GM21737 (cell line): Measurements from ENCODE around the gene PRSS48.
"Not testable (repeated sequence)": the region's sequence is repeated elsewhere in the genome, so short reads cannot be mapped to it uniquely, and the experiment has no call there.

ENCODE experiments used
- ATAC-seq: cut with Tn5 transposase; IDR thresholded peaks from one replicate; pipeline ENCODE4 v1.9.1; 2021; ENCODE audit warnings: mild to moderate bottlenecking, moderate library complexity; ENCODE audit not compliant: unreplicated experiment

Gene PRSS48, protein sequence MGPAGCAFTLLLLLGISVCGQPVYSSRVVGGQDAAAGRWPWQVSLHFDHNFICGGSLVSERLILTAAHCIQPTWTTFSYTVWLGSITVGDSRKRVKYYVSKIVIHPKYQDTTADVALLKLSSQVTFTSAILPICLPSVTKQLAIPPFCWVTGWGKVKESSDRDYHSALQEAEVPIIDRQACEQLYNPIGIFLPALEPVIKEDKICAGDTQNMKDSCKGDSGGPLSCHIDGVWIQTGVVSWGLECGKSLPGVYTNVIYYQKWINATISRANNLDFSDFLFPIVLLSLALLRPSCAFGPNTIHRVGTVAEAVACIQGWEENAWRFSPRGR

DNA sequence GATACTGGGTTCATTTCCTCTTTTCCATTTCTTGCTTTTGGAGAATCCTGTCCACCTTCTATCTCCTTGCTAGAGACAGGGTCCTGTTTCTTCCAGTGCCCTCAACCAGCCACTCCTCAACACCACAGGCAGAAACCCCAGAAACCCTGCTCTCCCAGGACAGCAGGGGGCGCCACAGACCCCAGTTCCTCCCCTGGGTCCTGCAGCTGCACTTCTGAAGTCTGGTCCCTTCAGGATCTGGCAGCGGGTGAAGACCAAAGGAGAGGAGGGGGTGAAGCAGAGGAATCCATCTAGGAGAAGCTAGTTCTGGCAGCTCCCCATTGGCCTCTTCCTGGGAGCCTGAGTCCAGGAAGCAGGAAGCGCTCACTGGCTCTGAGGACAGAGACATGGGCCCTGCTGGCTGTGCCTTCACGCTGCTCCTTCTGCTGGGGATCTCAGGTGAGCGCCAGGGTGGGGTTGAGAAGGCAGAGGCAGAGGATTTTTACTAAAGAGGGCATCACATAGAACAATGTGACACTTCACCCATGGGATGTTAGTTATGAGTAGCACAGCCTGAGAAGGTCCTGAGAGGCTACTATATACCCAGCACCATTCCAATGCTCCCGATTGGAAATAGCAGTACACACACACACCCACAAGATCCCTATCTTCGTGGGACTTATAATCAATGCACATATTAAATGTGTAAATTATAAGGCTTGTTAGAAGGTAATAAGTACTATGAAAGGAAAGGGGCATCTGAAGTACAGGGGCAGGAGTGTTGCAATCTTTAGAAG is at the start of gene PRSS48:
TSS of gene PRSS48 (plus strand) at position 375 of the 776 bp plus-strand sequence. CDS start at position 387, 12 bp downstream.
- ATAC-seq = no peak

DNA sequence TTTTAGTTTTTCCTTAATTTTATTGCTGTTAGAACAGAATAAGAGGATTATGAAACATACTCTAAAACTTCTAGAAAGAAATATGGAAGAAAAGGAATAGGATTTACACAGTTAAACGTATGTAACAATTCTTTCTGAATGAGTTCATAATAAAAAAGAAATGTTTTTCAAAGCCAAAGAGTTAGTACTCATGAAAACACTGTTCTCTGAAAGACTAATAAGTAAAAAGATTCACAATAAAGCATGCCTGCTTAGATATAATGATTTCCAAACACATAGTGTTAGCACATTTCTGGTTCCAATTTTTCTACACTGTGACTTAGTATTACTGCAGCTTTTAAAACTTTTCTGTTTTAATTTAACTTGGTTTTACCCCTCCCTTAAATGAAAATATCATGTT is 49.8 kb upstream of the PRSS48 start:
- ATAC-seq = no peak

DNA sequence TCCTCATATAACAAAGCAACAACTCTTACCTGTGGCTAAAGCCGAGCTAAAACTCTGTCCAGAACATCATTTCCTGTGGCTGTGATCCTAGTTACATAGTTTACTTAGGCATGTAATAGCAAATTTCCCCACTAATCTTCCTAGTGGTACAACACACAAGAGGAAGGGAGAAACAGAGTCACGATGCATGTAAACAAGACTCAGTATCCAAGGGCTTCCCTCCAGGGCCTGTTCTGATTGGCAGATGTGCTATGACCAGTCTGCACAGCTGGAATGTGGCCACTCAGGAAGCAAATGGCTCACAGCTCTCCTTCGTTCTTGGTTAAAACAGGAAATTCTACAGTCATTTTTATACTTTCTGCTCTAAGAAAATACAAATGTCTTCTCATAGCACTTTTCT is 49.2 kb upstream of the PRSS48 start:
- no peak for ATAC-seq

DNA sequence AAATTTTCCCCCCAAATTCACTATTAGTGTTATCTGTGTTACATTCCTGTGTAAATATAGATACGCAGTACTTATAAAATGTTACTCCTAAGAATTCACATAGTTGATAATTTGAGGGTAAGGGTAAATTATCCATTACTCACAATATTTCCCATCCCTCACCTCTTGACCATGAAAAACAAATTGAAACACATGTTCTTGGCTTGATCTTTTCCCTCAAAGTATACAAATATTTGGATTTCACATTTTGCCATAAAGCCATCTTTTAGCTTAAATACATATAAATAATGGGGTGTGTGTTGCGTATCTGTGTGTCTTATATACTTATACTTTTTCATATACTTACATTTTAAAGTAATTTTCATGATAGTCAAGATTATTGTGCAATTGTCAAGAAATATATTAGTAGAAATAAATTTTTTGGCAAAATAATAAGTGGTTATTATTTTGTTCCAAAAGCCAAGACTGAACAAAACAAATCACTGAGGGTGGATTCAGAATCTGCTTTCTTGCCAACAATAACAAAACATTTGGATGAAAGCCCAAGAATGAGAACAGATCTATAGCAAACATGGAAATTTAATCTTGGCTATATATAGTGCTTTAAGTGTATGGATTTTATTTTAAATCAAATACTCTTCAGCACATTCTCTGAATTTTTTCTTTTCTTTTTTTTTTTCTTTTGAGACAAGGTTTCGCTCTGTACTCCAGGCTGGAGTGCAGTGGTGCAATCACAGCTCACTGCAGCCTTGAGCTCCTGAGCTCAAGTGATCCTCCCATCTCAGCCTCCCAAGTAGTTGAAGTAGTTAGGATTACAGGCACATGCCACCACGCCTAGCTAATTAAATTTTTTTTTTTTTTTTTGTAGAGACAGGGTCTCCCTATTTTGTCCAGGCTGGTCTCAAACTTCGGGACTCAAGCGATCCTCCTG is 48.5 kb upstream of the PRSS48 start:
- ATAC-seq = no peak

DNA sequence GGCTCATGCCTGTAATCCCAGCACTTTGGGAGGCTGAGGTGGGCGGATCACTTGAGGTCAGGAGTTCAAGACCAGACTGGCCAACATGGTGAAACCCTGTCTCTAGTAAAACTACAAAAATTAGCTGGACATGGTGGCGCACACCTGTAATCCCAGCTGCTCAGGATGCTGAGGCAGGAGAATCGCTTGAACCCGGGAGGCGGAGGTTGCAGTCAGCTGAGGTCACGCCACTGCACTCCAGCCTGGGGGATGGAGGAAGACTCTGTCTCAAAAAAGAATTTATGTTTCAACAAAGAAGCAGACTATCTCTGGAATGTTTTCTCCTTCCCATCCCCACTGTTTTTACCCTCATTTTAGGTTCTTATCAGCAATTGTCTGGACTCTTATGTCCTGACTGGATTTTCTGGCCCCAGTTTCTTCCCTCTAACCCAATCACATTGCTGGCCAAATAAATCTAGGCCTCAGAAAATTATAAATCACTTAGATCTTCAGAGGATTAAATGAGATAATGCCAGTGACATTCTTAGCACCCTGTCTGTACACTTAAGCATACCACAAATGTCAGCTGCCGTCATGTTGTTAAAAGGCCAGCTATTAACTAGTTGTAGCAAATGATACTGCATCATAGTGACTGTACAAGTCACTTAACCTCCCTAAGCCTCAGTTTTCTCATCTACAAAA is 44.9 kb upstream of the PRSS48 start:
- ATAC-seq = no peak

DNA sequence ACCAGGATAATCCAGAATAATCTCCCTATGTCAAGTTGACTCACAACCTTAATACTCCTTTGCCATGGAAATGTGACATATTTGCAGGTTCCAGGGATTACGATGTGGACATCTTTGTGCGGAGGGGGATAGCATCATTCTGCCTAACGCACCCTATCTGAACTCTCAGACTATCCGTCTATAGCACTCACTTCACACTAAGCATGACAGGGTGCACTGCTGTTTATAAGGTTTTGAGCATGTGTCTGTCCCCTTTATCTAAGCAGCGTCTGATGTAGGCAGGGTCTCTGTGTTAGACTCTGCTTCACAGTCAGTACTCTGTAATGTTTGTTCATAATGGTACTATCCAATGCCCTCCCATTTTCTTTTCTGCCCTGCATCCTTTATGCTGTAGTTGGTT is 43.4 kb upstream of the PRSS48 start:
- no peak for ATAC-seq

DNA sequence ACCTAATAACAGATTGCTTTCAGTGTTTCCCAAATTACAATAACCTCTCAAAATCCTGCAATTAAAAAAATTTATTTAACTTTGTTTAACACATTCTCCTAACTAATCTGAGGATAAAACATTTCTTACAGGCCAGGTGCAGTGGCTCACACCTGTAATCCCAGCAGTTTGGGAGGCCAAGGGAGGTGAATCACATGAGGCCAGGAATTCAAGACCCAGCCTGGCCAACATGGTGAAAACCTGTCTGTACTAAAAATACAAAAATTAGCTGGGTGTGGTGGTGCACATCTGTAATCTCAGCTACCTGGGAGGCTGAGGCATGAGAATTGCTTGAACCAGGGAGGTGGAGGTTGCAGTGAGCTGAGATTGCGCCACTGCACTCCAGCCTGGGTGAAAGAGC is 41.6 kb upstream of the PRSS48 start:
- ATAC-seq = not testable (repeated sequence)

DNA sequence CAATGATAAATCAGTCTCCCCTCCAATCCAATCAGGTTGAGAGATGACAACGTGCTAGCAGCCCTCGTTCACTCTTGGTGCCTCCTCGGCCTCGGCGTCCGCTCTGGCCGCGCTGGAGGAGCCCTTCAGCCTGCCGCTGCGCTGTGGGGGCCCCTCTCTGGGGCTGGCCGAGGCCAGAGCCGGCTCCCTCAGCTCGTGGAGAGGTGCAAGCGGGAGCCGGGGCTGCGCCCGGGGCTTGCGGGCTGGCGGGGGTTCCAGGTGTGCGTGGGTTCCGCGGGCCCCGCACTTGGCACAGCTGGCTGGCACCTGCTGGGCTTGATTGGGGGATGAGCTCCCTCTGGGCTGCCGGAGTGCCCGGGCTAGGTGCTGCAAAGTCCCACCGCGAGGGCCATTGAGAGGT is 40.9 kb upstream of the PRSS48 start:
- no peak for ATAC-seq

DNA sequence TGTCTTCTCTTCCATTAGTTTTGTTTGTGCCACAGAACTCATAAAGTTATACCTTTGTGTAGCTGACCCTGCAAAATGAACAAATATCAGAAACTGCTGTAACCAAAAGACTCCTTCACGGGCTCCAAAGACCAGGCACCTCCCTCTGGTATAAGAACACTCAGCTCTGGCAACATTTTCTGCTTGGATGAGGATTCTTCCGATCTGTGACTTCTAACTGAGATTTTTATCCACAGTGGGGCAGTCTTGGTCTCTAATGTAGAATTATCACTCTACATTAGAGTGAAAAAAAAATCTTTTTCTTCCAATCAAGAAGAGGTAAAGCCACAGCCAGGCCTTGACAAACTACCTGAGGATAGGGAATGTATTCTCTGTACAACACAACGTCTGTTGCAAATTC is 38.5 kb upstream of the PRSS48 start:
- ATAC-seq = no peak

DNA sequence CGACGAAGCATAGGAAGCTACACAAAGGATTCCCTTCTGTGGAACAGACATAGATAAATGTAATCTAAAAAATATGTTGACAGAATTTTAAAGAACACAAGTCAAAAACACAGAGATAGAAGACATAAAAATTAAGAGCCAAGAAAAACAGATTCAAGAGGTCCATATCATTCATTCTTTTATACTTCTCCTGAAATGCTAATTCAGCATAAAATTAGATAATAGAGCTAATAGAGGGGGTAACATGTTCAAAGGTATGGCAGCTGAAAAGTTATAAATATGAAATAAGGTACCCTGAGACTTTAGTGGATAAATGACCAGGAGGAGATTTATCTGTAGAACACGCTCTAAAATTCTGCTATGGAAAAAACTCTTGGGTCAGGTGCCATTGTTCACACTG is 37.4 kb upstream of the PRSS48 start:
- ATAC-seq = no peak

DNA sequence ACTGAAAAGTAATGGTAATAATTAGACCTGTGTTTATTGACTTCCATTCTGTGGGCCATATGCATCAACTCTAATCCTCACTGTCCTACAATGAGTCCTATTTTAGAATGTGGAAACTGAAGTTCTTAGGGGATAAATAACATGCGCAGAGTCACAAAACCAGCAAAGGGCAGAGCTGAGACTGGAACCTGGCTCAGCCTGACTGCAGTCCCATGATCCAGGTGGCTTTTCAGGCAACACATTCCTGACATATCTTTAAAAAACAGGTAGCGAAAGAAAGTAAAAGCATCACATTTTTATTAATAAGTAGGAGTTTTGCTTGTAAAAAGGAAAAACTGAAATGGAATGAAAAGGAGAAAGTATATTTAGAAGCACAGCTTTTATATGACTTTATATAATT is 34.7 kb upstream of the PRSS48 start:
- ATAC-seq = no peak

DNA sequence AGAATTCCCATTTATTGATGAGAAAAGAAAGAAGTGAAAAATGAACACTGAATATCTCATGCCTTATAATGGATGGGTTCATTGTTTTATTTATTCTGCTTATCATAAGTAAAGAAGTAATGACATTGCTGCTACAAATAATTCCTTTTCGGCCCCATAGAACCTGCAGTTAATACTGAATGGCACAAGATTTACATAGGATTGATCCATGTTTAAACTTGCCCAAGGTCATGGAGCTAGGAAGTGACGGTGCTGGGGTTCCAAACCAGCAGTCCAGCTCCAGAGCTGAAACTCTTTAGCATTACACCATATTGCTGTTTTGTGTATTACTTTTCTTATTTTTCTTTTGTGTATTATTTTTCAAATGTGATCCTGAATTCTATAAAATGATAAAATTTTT is 30.2 kb upstream of the PRSS48 start:
- no peak for ATAC-seq

DNA sequence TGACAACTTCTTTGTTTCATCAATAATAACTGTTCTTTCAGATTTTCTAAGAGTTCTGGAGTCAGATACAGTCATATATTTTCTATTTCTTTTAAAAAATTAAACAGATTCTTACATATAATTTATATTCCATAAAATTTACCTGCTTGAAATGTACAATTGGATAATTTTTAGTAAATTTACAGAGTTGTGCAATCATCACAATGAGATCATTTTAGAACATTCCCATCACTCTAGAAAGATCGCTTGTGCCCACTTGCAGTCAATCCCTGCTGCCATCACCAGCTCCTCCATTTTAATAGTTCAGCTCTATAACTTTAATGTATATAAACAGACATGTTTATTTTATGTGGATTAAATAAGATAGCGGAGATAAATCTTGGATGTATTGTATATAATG is 29.6 kb upstream of the PRSS48 start:
- no peak for ATAC-seq

DNA sequence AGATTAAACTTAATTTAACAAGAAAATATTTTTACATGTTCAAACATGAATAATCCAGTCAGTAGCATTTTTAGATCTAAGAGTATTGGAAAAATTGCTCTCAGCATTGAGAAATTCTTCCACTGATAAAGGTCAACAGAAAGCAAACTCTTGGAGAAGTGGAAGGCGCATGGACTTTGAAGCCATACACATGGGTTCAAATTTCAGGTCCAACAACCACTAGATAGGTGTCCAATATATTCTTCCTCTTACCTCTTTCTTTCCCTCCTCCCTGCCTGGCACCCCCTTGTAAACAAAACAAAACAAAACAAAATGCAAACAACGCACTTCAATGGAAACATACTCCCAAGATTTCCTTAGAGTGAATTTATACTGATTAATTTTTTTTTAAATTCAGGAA is 28.4 kb upstream of the PRSS48 start:
- ATAC-seq = no peak

DNA sequence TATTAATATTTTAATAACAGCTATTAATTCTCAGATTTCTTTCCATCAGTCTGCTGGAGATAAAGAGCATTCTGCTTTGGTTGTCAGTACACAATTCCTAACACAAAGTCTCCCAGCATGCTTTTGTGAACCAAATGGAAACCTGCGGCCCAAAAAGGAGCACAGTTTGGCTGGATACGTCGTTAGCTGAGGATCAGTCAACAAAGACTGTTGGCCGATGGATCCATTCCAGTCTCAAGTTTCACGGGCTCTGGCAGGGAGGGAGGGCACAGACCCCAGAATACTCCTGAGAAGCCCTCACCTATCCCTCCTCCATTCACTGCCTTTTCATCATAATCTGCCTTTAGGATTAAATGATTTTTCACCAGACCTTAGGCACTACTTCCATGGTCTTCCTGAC is 26.3 kb upstream of the PRSS48 start:
- no peak for ATAC-seq

DNA sequence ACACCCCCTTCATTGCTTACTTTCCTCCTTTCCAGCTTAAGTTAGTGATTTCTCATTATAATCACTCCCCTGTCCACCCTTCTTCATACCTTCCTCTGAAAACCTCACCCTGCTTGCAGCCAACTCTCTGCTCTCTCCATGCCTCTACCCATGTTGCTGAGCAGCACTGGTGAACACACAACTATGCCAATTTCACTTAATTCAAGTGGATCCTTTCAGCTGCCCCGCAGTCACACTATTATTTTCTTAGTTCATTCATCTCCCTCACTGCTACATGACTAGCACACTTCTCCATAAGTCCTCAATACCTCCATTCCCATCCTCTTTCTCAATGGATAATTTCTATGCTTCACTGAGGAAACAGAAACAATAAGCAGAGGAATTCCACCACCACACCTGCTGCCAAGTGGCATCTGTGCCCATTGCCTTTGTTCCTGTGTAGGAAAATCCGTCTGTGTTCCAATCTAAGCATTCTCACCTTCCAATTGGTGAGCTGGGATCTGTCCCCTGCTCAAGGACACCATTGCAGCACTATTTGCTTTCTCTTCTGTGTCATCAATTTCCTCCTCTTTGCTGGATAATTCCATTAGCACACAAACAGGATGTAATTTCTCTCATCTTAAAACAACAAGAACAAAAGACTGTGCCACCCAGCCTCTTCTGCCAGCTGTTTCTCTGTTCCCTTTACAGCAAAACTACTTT is 25.2 kb upstream of the PRSS48 start:
- ATAC-seq = no peak

DNA sequence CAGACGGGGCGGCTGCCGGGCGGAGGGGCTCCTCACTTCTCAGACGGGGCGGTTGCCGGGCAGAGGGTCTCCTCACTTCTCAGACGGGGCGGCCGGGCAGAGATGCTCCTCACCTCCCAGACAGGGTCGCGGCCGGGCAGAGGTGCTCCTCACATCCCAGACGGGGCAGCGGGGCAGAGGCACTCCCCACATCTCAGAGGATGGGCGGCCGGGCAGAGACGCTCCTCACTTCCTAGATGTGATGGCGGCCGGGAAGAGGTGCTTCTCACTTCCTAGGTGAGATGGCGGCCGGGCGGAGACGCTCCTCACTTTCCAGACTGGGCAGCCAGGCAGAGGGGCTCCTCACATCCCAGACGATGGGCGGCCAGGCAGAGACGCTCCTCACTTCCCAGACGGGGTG is 21.7 kb upstream of the PRSS48 start:
- ATAC-seq = not testable (repeated sequence)

DNA sequence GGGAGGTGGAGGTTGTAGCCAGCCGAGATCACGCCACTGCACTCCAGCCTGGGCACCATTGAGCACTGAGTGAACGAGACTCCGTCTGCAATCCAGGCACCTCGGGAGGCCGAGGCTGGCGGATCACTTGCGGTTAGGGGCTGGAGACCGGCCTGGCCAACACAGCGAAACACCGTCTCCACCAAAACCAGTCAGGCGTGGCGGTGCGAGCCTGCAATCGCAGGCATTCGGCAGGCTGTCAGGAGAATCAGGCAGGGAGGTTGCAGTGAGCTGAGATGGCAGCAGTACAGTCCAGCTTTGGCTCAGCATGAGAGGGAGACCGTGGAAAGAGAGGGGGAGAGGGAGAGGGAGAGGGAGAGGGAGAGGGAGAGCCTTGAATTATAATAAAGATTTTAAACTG is 21.3 kb upstream of the PRSS48 start:
- not testable (repeated sequence) for ATAC-seq

DNA sequence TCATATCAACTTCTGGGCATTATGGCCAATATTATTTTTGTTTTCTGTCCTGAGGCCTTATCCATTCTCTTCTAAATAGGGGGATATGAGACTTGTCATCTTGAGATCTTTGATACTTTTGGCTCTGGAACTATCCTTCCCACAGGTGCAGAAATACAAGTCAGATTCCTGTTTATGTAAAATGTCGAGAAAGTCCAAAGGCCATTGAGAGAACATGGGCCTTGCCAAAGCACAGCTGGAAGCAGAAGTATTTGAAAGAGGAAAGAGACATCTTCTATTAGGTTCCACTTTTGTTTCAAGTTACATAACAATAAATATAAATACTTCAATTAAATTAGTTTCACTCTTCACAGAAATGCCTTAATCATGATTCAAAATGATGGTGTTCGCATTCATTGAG is 20.8 kb upstream of the PRSS48 start:
- ATAC-seq = no peak

DNA sequence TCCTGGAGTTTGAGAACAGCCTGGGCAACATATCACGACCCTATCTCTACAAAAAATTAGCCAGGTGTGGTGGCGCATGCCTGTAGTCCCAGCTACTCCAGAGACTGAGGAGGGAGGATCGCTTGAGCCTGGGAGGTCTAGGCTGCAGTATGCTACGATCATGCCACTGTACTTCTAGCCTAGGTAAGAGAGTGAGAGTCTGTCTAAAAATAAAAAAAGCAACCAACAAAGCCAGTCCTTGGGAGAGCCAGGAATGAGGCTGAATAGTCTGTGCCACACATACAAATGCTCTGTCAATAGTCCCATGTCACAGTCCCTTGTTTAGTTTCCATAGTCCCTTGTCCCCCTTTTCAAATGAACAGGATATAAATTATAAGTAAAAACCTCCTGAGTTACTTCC is 19.3 kb upstream of the PRSS48 start:
- no peak for ATAC-seq
